Calu3 (cell line): ENCODE results near the gene PTPRN2. TPM values are rescaled to one million over a fixed set of nuclear protein-coding genes. Genes with fewer than 3 reads are reported as not detected.

Source experiments
- BruUV-seq: library from RNA; stranded (reverse); fragments of 400-500 nt; replicated peaks from 2 replicates; lab custom pipeline; 2021; lab: Mats Ljungman, UMichigan
- CTCF ChIA-PET: fragments of 300-600 bp; sonication (Branson Sonifier 250); formaldehyde crosslinking; loops from one replicate; lab custom pipeline; 2022; ENCODE audit warnings: antibody characterized with exemption; lab: Charles Lee
- DNase-seq: peaks from one replicate; pipeline ENCODE4 v3.0.0; 2022
- H3K27ac Mint-ChIP-seq: one replicate; pipeline ENCODE4 v1.8.0; 2022; ENCODE audit warnings: mixed read lengths; ENCODE audit not compliant: unreplicated experiment
- H3K27me3 Mint-ChIP-seq: one replicate; pipeline ENCODE4 v1.8.0; 2022; ENCODE audit warnings: mixed read lengths; ENCODE audit not compliant: unreplicated experiment
- H3K36me3 Mint-ChIP-seq: one replicate; pipeline ENCODE4 v1.8.0; 2022; ENCODE audit warnings: mild to moderate bottlenecking, moderate library complexity, mixed read lengths; ENCODE audit not compliant: insufficient read depth, unreplicated experiment
- H3K4me1 Mint-ChIP-seq: one replicate; pipeline ENCODE4 v1.8.0; 2022; ENCODE audit warnings: mild to moderate bottlenecking, low read depth, mixed read lengths; ENCODE audit not compliant: unreplicated experiment
- H3K4me3 Mint-ChIP-seq: one replicate; pipeline ENCODE4 v1.8.0; 2022; ENCODE audit warnings: mild to moderate bottlenecking, low read depth, moderate library complexity, mixed read lengths; ENCODE audit not compliant: unreplicated experiment
- H3K9me3 Mint-ChIP-seq: one replicate; pipeline ENCODE4 v1.8.0; 2022; ENCODE audit warnings: low read depth, mixed read lengths; ENCODE audit not compliant: unreplicated experiment
- intact Hi-C: fragments of 100-400 bp; cut with micrococcal nuclease; formaldehyde crosslinking; loops from one replicate; pipeline ENCODE4 v1.10.0; 2022; ENCODE audit not compliant: unreplicated experiment
- total RNA-seq: library from RNA; stranded (reverse); gene quantifications from 2 replicates; pipeline ENCODE4 v1.2.3, GENCODE V29; 2022
- TF ChIP-seq, protein P1 (sequence below): fragments of 200-600 bp; IDR thresholded peaks from one replicate; pipeline ENCODE4 v1.8.0; 2022; ENCODE audit warnings: antibody characterized with exemption; ENCODE audit not compliant: unreplicated experiment

PTPRN2 gene
- total RNA-seq, 1 experiment from 2014 or later = 2.0 TPM

DNA sequence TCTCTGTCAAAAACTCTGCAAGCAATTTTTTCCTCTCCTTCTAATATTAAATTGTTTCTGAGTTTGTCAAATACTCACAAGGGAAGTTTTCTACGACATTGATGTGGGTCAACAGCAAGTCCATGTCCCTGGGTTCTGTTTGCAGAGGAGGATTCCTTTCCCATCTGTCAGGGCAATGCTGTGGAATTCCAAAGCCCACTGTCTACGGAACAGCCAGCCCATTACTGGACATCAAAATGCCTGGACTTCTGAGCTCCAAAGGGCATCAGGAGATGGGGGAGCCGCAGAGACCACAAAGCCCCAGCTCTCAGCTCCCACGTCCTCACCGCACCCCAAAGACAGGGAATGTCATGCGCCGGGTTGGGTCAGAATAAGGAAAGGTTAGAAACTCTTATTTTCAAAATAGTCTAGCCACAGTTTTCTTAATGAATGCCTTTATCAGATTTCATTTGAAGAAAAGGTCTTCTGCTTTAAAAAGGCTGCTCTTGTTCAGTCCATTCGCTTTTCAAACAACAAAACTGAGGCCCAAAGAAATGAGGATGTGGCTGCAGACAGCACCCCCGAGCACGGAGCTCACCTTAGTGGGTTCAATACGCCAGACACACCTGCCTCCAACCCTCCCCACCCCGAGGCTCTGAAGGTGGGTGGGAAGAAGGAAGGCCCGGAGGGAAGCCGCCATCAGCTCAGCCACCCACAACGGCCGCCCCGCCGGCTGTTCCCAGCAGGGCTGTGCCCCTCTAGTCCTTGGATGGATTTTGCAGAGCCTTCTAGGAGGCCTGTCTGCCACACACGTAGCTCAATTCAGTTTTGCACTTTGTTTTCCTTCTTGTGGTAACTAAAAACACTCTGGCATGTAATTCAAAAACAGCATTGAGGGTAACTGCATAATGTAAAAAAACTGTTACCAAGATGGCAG lies 44.7 kb downstream of the PTPRN2 start:
- intact Hi-C loops = no loop called here
- BruUV-seq = no TSS peak
- CTCF ChIA-PET = no interaction called here
- Mint-ChIP-seq H3K27ac (no peak overlapping the region), H3K4me3 (no peak overlapping the region), H3K9me3 (peaks cover 3% of the 10 kb centered on the region), H3K4me1 (no peaks in the 10 kb centered on the region), H3K27me3 (no peaks in the 10 kb centered on the region), H3K36me3 (no peaks in the 10 kb centered on the region)
- TF ChIP-seq, protein P1, sequence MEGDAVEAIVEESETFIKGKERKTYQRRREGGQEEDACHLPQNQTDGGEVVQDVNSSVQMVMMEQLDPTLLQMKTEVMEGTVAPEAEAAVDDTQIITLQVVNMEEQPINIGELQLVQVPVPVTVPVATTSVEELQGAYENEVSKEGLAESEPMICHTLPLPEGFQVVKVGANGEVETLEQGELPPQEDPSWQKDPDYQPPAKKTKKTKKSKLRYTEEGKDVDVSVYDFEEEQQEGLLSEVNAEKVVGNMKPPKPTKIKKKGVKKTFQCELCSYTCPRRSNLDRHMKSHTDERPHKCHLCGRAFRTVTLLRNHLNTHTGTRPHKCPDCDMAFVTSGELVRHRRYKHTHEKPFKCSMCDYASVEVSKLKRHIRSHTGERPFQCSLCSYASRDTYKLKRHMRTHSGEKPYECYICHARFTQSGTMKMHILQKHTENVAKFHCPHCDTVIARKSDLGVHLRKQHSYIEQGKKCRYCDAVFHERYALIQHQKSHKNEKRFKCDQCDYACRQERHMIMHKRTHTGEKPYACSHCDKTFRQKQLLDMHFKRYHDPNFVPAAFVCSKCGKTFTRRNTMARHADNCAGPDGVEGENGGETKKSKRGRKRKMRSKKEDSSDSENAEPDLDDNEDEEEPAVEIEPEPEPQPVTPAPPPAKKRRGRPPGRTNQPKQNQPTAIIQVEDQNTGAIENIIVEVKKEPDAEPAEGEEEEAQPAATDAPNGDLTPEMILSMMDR = no peak
- no peak for DNase-seq

DNA sequence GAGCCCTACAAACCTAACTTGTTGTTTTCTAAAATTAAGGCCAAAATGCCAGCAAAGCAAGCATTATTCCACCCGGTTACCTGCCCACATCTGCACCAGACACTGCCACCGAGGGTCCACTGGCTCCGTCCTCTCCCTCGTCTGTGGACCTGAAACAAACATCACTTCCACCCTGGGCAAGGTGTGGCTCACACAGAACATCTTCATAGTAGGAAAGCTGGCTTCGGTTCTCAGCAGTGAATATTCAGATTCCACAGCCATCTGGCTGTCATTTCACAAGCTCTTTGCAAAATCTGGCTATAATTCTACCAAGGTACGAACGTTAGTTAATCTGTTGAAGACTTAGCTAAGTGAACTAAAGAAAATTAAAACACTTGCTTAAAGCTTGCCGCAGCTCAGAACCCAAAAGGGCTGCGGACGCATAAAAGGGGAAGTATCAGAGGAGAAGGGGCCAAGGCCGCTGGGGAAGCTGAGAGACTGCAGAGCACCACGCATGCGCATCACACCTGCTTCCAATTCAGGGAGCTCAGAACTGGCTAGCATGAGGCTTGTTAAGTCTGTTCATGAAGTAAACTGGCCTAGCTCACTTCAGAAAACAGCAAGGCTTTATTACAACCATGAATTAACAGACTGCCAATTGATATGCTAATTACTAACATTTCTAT lies 46.1 kb downstream of the PTPRN2 start:
- H3K4me1 Mint-ChIP-seq = no peaks in the 10 kb centered on the region
- peaks cover 4% of the 10 kb centered on the region for H3K9me3 Mint-ChIP-seq
- H3K27ac Mint-ChIP-seq = no peak overlapping the region
- no TSS peak for BruUV-seq
- CTCF ChIA-PET = no interaction called here
- H3K4me3 Mint-ChIP-seq = no peak overlapping the region
- no peak for DNase-seq
- peaks cover under 1% of the 10 kb centered on the region for H3K36me3 Mint-ChIP-seq
- H3K27me3 Mint-ChIP-seq = no peaks in the 10 kb centered on the region
- TF ChIP-seq, protein P1 = no peak
- intact Hi-C loops = no loop called here

DNA sequence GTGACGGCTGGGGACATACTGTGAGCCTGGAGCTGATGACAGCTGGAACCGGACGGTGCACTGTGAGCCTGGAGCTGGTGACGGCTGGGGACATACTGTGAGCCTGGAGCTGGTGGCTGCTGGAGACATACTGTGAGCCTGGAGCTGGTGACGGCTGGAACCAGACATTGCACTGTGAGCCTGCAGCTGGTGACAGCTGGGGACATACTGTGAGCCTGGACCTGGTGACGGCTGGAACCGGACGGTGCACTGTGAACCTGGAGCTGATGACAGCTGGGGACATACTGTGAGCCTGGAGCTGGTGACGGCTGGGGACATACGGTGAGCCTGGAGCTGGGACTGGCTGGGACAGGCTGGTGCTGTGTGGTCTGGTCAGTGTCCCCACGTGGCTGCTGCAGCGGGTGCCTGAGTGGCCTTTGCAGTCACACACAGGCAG lies 47.9 kb downstream of the PTPRN2 start:
- H3K36me3 Mint-ChIP-seq = peaks cover 4% of the 10 kb centered on the region
- CTCF ChIA-PET = no interaction called here
- no peak overlapping the region for H3K4me3 Mint-ChIP-seq
- TF ChIP-seq, protein P1 = no peak
- DNase-seq = no peak
- intact Hi-C loops = no loop called here
- peaks cover 8% of the 10 kb centered on the region for H3K9me3 Mint-ChIP-seq
- H3K27me3 Mint-ChIP-seq = no peaks in the 10 kb centered on the region
- H3K4me1 Mint-ChIP-seq = no peaks in the 10 kb centered on the region
- no TSS peak for BruUV-seq
- H3K27ac Mint-ChIP-seq = no peak overlapping the region

- CTCF ChIA-PET = no interaction called here
- no peak overlapping the region for H3K27ac Mint-ChIP-seq
- TF ChIP-seq, protein P1 = no peak
Measured at GRCh38 chr7:158538156-158538946, 49.3 kb downstream of the PTPRN2 start.

More at GRCh38 chr7:158538156-158538946, 49.3 kb downstream of the PTPRN2 start:
- no peak for DNase-seq
- Mint-ChIP-seq H3K36me3 (peaks cover 9% of the 10 kb centered on the region), H3K9me3 (peaks cover 8% of the 10 kb centered on the region), H3K27me3 (no peaks in the 10 kb centered on the region), H3K4me1 (no peaks in the 10 kb centered on the region), H3K4me3 (no peak overlapping the region)
- intact Hi-C loops = no loop called here
- no TSS peak for BruUV-seq
